Tongue (tissue), 2 donors: Measurements from ENCODE around the gene CASP4. TPM values are rescaled to one million over a fixed set of nuclear protein-coding genes. Genes with fewer than 3 reads are reported as not detected.
"Not testable (repeated sequence)": the region's sequence is repeated elsewhere in the genome, so short reads cannot be mapped to it uniquely, and the experiment has no call there.

Source experiments
- DNase-seq: peaks from one replicate; pipeline ENCODE4 v3.0.0-alpha.2; 2015
- total RNA-seq: library from RNA; depleted of rRNA; stranded (reverse); fragments of >200 nt; gene quantifications from one replicate; pipeline ENCODE4 v1.2.3, GENCODE V29; 2014

The CASP4 gene
- total RNA-seq, result 40.4 TPM

- DNase-seq, result peak; percentile 64
These were observed at the start of gene CASP4 for GRCh38 chr11:104968355-104968855. Gene CASP4 (minus strand): TSS chr11:104968574. CDS start chr11:104968525, 49 bp downstream.

- no peak for DNase-seq
These were observed 39.1 kb upstream of the CASP4 start for GRCh38 chr11:105007463-105007862.

GRCh38 chr11:105005451-105005845 is 37.1 kb upstream of the CASP4 start:
- DNase-seq, result no peak

GRCh38 chr11:105004021-105004420 is 35.6 kb upstream of the CASP4 start:
- no peak for DNase-seq

- DNase-seq, result no peak
These were observed 34.8 kb upstream of the CASP4 start for GRCh38 chr11:105003151-105003550.

- no peak for DNase-seq
These were observed 32.4 kb upstream of the CASP4 start for GRCh38 chr11:105000797-105001196.

GRCh38 chr11:105000167-105000566 is 31.8 kb upstream of the CASP4 start:
- DNase-seq, result no peak

GRCh38 chr11:104999721-105000120 is 31.3 kb upstream of the CASP4 start:
- no peak for DNase-seq

- DNase-seq, result no peak
These were observed 28.9 kb upstream of the CASP4 start for GRCh38 chr11:104997288-104997687.

- no peak for DNase-seq
These were observed 26.6 kb upstream of the CASP4 start for GRCh38 chr11:104995001-104995408.

- no peak for DNase-seq
These were observed 24.4 kb upstream of the CASP4 start for GRCh38 chr11:104992781-104993180.

GRCh38 chr11:104991994-104992393 is 23.6 kb upstream of the CASP4 start:
- no peak for DNase-seq

GRCh38 chr11:104984808-104985207 is 16.4 kb upstream of the CASP4 start:
- no peak for DNase-seq

- DNase-seq, result no peak
These were observed 11.5 kb upstream of the CASP4 start for GRCh38 chr11:104979839-104980238.

- DNase-seq, result no peak
These were observed 5.2 kb upstream of the CASP4 start for GRCh38 chr11:104973616-104974015.

GRCh38 chr11:104972924-104973323 is 4.5 kb upstream of the CASP4 start:
- not testable (repeated sequence) for DNase-seq

GRCh38 chr11:104970756-104971155 is 2.4 kb upstream of the CASP4 start:
- DNase-seq, result no peak

- peak; percentile 40 for DNase-seq
These were observed 742 bp upstream of the CASP4 start for GRCh38 chr11:104968856-104969776.

GRCh38 chr11:104967534-104968354 is 630 bp downstream of the CASP4 start:
- DNase-seq, result peak; percentile 12

GRCh38 chr11:104965735-104966134 is 2.6 kb downstream of the CASP4 start:
- DNase-seq, result no peak

GRCh38 chr11:104964247-104964646 is 4.1 kb downstream of the CASP4 start:
- no peak for DNase-seq

- DNase-seq, result no peak
These were observed 5.5 kb downstream of the CASP4 start for GRCh38 chr11:104962852-104963251.

GRCh38 chr11:104957280-104957679 is 11.1 kb downstream of the CASP4 start:
- DNase-seq, result no peak
